HCT116 (cell line): ENCODE results near the gene AGBL1. TPM values are rescaled to one million over a fixed set of nuclear protein-coding genes. Genes with fewer than 3 reads are reported as not detected.

Experiments used
- ATAC-seq: fragments of 200-7000 bp; cut with Tn5 transposase; 2 replicates; pipeline ENCODE4 v1.9.1; 2020; ENCODE audit warnings: mild to moderate bottlenecking, moderate library complexity
- BruUV-seq: library from RNA; stranded (reverse); fragments of 400-500 nt; replicated peaks from 2 replicates; lab custom pipeline; 2021; lab: Mats Ljungman, UMichigan
- CTCF ChIA-PET: fragments of 300-600 bp; sonication (Branson Sonifier 250); formaldehyde crosslinking; loops from one replicate; lab custom pipeline; 2021; ENCODE audit warnings: antibody characterized with exemption; lab: Charles Lee
- POLR2A ChIA-PET: fragments of 300-600, 350-600 bp; sonication (Branson Sonifier 250); formaldehyde crosslinking; loops from one replicate; lab custom pipeline; 2021; ENCODE audit warnings: antibody characterized with exemption; lab: Charles Lee
- RAD21 ChIA-PET, 2 experiments: fragments of 300-600 bp; sonication (Branson Sonifier 250); formaldehyde crosslinking; loops; one replicate each; lab custom pipeline; 2023; ENCODE audit warnings: low total read pairs in 2 of 2; ENCODE audit not compliant: uncharacterized antibody in 2 of 2, unreplicated experiment in 2 of 2, low non-redundant PET in 1 of 2; lab: Charles Lee
- DNase-seq: peaks from one replicate; pipeline ENCODE4 v3.0.0-alpha.2; 2010; ENCODE audit warnings: low read depth, low spot score
- H2AFZ ChIP-seq: fragments of 200-600 bp; shearing (Covaris generic), sonication (generic); 2 replicates; pipeline ENCODE4 v1.6.1; 2017; ENCODE audit warnings: low read depth, mixed run types, mixed read lengths, antibody characterized with exemption, low read length; ENCODE audit not compliant: poor library complexity, severe bottlenecking
- H3K27ac ChIP-seq: 2 replicates; pipeline ENCODE4 v1.5.1; 2012; ENCODE audit warnings: low read depth, low read length
- H3K27me3 ChIP-seq: fragments of 200-600 bp; sonication (generic); 2 replicates; pipeline ENCODE4 v1.6.1; 2016; ENCODE audit warnings: mixed run types, low read length, mixed read lengths; ENCODE audit not compliant: insufficient read depth
- H3K36me3 ChIP-seq, 2 experiments: fragments of 200-500 bp in 1 of 2; fragments of 200-600 bp in 1 of 2; sonication (Bioruptor generic) in 1 of 2; sonication (generic) in 1 of 2; 2 replicates each; pipeline versions ENCODE4 v1.5.1 to v1.6.1; 2014 to 2016; ENCODE audit warnings: low read length in 2 of 2, inconsistent platforms in 1 of 2, mixed read lengths in 1 of 2, mixed run types in 1 of 2; ENCODE audit not compliant: insufficient read depth in 2 of 2, control insufficient read depth in 1 of 2
- H3K4me1 ChIP-seq, 2 experiments: fragments of 200-600 bp in 1 of 2; sonication (generic) in 1 of 2; 2 replicates each; pipeline versions ENCODE4 v1.5.1 to v1.6.1; 2012 to 2017; ENCODE audit warnings: low read length in 2 of 2, inconsistent platforms in 1 of 2, mild to moderate bottlenecking in 1 of 2, mixed read lengths in 1 of 2, mixed run types in 1 of 2, moderate library complexity in 1 of 2; ENCODE audit not compliant: insufficient read depth in 2 of 2, control insufficient read depth in 1 of 2
- H3K4me2 ChIP-seq: fragments of 200-600 bp; sonication (generic); 2 replicates; pipeline ENCODE4 v1.6.1; 2017; ENCODE audit warnings: mixed run types, low read length, mixed read lengths
- H3K4me3 ChIP-seq, 2 experiments: fragments of 200-600 bp in 1 of 2; sonication (generic) in 1 of 2; replicated peaks in 1 of 2; 2 replicates each; pipeline ENCODE4 v1.5.1; 2011 to 2016; ENCODE audit warnings: low read length in 2 of 2, control low read depth in 1 of 2, low read depth in 1 of 2, mild to moderate bottlenecking in 1 of 2, mixed read lengths in 1 of 2, mixed run types in 1 of 2
- H3K79me2 ChIP-seq: fragments of 200-600 bp; sonication (generic); 2 replicates; pipeline ENCODE4 v1.6.1; 2017; ENCODE audit warnings: mild to moderate bottlenecking, mixed run types, low read length, moderate library complexity, mixed read lengths; ENCODE audit not compliant: insufficient read depth
- H3K9ac ChIP-seq: fragments of 200-600 bp; sonication (generic); 2 replicates; pipeline ENCODE4 v1.6.1; 2016; ENCODE audit warnings: low read length, mixed read lengths
- H3K9me2 ChIP-seq: fragments of 200-600 bp; sonication (generic), shearing (Covaris generic); 2 replicates; pipeline ENCODE4 v1.6.1; 2017; ENCODE audit warnings: mixed run types, mild to moderate bottlenecking, moderate library complexity; ENCODE audit not compliant: insufficient read depth
- H3K9me3 ChIP-seq, 2 experiments: fragments of 200-500 bp in 1 of 2; fragments of 200-600 bp in 1 of 2; sonication (Bioruptor generic) in 1 of 2; sonication (generic) in 1 of 2; 2 replicates each; pipeline ENCODE4 v1.6.1; 2014 to 2017; ENCODE audit warnings: low read length in 2 of 2, mixed read lengths in 2 of 2, inconsistent platforms in 1 of 2, low read depth in 1 of 2, mild to moderate bottlenecking in 1 of 2, mixed run types in 1 of 2, moderate library complexity in 1 of 2; ENCODE audit not compliant: control insufficient read depth in 1 of 2, insufficient read depth in 1 of 2
- H4K20me1 ChIP-seq: fragments of 200-600 bp; sonication (generic), shearing (Covaris generic); 2 replicates; pipeline ENCODE4 v1.6.1; 2017; ENCODE audit warnings: mixed run types, mild to moderate bottlenecking, moderate library complexity; ENCODE audit not compliant: insufficient read depth
- CBX3 ChIP-seq: IDR thresholded peaks from 2 replicates; pipeline ENCODE4 v1.6.1; 2012; ENCODE audit warnings: low read depth
- CEBPB ChIP-seq: IDR thresholded peaks from 2 replicates; pipeline ENCODE4 v1.6.1; 2012; ENCODE audit warnings: low read depth
- EGR1 ChIP-seq: IDR thresholded peaks from 2 replicates; pipeline ENCODE4 v1.6.1; 2012; ENCODE audit warnings: low read depth
- ELF1 ChIP-seq: IDR thresholded peaks from 2 replicates; pipeline ENCODE4 v1.6.1; 2012; ENCODE audit warnings: low read depth, borderline replicate concordance
- EZH2 ChIP-seq: fragments of 200-600 bp; sonication (generic); IDR thresholded peaks from 2 replicates; pipeline ENCODE4 v1.6.1; 2017; ENCODE audit warnings: antibody characterized with exemption, mixed run types
- FOSL1 ChIP-seq: IDR thresholded peaks from 2 replicates; pipeline ENCODE4 v1.6.1; 2012; ENCODE audit warnings: low read depth
- JUND ChIP-seq: IDR thresholded peaks from 2 replicates; pipeline ENCODE4 v1.6.1; 2012
- POLR2A ChIP-seq: IDR thresholded peaks from 2 replicates; pipeline ENCODE4 v1.7.0; 2011; ENCODE audit warnings: borderline replicate concordance; ENCODE audit not compliant: insufficient read depth, insufficient read length; ENCODE audit errors: extremely low read depth
- POLR2AphosphoS5 ChIP-seq: IDR thresholded peaks from 2 replicates; pipeline ENCODE4 v1.6.1; 2011; ENCODE audit warnings: mild to moderate bottlenecking, low read depth, low read length, moderate library complexity
- RAD21 ChIP-seq: IDR thresholded peaks from 2 replicates; pipeline ENCODE4 v1.6.1; 2012; ENCODE audit warnings: low read depth, mild to moderate bottlenecking
- SIN3A ChIP-seq: IDR thresholded peaks from 2 replicates; pipeline ENCODE4 v1.6.1; 2012; ENCODE audit warnings: low read depth
- SRF ChIP-seq: IDR thresholded peaks from 2 replicates; pipeline ENCODE4 v1.6.1; 2012; ENCODE audit warnings: low read depth
- YY1 ChIP-seq: IDR thresholded peaks from 2 replicates; pipeline ENCODE4 v1.6.1; 2011; ENCODE audit warnings: low read length, low read depth, moderate library complexity, mild to moderate bottlenecking; ENCODE audit not compliant: insufficient replicate concordance; ENCODE audit errors: extremely low read depth
- ZFX ChIP-seq: fragments of 450-650 bp; IDR thresholded peaks from 2 replicates; pipeline ENCODE4 v1.6.1; 2017
- ZNF274 ChIP-seq: fragments of 200-500 bp; sonication (Bioruptor generic); IDR thresholded peaks from 2 replicates; pipeline ENCODE4 v1.6.1; 2014; ENCODE audit warnings: mild to moderate bottlenecking, low read depth, low read length, inconsistent platforms
- intact Hi-C: fragments of 100-400 bp; cut with micrococcal nuclease; formaldehyde crosslinking; loops from 2 replicates; pipeline ENCODE4 v1.10.0; 2022
- total RNA-seq: library from RNA; stranded (reverse); gene quantifications from one replicate; pipeline ENCODE4 v1.2.1, GENCODE V29; 2021; ENCODE audit not compliant: unreplicated experiment
- TF ChIP-seq, protein P1 (sequence below): IDR thresholded peaks from 2 replicates; pipeline ENCODE4 v1.6.1; 2012; ENCODE audit warnings: low read depth
- TF ChIP-seq, protein P2 (sequence below): IDR thresholded peaks from 2 replicates; pipeline ENCODE4 v1.6.1; 2011; ENCODE audit warnings: mild to moderate bottlenecking, low read length, moderate library complexity; ENCODE audit not compliant: insufficient replicate concordance; ENCODE audit errors: extremely low read depth
- TF ChIP-seq, protein P3 (sequence below), 3 experiments: fragments of 200-600 bp in 1 of 3; sonication (generic) in 1 of 3; IDR thresholded peaks in 2 of 3; conservative IDR thresholded peaks in 1 of 3; 2 replicates each; pipeline ENCODE4 v1.5.1; 2012 to 2017; ENCODE audit warnings: low read depth in 2 of 3, low read length in 2 of 3, antibody characterized with exemption in 1 of 3, borderline replicate concordance in 1 of 3, control low read depth in 1 of 3, mild to moderate bottlenecking in 1 of 3, mixed read lengths in 1 of 3, mixed run types in 1 of 3, moderate library complexity in 1 of 3; ENCODE audit not compliant: insufficient read depth in 1 of 3
- TF ChIP-seq, protein P4 (sequence below): IDR thresholded peaks from 2 replicates; pipeline ENCODE4 v1.6.1; 2012

AGBL1 gene
- total RNA-seq, 1 experiment from 2014 or later, result not detected

DNA sequence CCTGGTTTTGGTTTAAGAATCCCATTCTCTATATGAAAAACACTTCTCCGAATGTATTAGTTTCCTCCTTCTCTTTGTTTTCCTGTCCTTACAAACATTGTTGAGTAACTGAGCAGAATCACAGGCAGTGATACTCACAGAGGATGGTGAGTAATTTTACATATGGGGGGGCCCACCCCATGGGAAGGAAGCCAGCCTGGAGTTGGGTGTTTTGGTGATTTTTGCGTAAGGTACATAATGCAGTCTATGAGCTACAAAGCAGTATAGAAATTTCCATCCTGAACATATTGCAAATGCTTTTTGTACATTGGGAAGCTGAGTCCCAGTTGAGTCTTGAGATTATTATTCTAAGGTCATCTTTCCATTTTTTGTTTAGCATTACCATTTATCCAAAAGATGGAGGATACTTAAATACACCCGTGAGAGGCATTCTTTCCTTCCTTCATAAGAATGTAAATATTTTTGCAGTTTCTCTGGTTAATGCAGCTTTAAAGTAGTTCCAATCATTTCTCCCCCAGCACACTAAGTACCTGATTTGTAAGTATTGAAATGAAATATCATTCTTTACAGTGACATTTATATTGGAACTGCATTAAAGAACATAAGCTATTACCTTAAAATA is 476.8 kb downstream of the AGBL1 start:
- no peaks in the 10 kb centered on the region for H3K4me1 ChIP-seq
- no peaks in the 10 kb centered on the region for H3K9me2 ChIP-seq
- peaks cover 8 to 18% of the 10 kb centered on the region in 2 experiments; a peak in 2 of 4 replicates for H3K9me3 ChIP-seq
- no peak for ATAC-seq
- RAD21 ChIA-PET, result no interaction called here
- POLR2A ChIA-PET, result no interaction called here
- no peak overlapping the region for H3K4me3 ChIP-seq
- CTCF ChIA-PET, result no interaction called here
- H3K36me3 ChIP-seq, result no peaks in the 10 kb centered on the region
- no peaks in the 10 kb centered on the region for H3K79me2 ChIP-seq
- no peaks in the 10 kb centered on the region for H4K20me1 ChIP-seq
- no peak overlapping the region for H3K27ac ChIP-seq
- no peaks in the 10 kb centered on the region for H3K27me3 ChIP-seq
- H3K9ac ChIP-seq, result no peak overlapping the region
- no peak overlapping the region for H2AFZ ChIP-seq
- TF ChIP-seq, protein P1, sequence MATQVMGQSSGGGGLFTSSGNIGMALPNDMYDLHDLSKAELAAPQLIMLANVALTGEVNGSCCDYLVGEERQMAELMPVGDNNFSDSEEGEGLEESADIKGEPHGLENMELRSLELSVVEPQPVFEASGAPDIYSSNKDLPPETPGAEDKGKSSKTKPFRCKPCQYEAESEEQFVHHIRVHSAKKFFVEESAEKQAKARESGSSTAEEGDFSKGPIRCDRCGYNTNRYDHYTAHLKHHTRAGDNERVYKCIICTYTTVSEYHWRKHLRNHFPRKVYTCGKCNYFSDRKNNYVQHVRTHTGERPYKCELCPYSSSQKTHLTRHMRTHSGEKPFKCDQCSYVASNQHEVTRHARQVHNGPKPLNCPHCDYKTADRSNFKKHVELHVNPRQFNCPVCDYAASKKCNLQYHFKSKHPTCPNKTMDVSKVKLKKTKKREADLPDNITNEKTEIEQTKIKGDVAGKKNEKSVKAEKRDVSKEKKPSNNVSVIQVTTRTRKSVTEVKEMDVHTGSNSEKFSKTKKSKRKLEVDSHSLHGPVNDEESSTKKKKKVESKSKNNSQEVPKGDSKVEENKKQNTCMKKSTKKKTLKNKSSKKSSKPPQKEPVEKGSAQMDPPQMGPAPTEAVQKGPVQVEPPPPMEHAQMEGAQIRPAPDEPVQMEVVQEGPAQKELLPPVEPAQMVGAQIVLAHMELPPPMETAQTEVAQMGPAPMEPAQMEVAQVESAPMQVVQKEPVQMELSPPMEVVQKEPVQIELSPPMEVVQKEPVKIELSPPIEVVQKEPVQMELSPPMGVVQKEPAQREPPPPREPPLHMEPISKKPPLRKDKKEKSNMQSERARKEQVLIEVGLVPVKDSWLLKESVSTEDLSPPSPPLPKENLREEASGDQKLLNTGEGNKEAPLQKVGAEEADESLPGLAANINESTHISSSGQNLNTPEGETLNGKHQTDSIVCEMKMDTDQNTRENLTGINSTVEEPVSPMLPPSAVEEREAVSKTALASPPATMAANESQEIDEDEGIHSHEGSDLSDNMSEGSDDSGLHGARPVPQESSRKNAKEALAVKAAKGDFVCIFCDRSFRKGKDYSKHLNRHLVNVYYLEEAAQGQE, result no peak
- TF ChIP-seq CBX3, result no peak
- TF ChIP-seq FOSL1, result no peak
- TF ChIP-seq YY1, result no peak
- TF ChIP-seq, protein P2, sequence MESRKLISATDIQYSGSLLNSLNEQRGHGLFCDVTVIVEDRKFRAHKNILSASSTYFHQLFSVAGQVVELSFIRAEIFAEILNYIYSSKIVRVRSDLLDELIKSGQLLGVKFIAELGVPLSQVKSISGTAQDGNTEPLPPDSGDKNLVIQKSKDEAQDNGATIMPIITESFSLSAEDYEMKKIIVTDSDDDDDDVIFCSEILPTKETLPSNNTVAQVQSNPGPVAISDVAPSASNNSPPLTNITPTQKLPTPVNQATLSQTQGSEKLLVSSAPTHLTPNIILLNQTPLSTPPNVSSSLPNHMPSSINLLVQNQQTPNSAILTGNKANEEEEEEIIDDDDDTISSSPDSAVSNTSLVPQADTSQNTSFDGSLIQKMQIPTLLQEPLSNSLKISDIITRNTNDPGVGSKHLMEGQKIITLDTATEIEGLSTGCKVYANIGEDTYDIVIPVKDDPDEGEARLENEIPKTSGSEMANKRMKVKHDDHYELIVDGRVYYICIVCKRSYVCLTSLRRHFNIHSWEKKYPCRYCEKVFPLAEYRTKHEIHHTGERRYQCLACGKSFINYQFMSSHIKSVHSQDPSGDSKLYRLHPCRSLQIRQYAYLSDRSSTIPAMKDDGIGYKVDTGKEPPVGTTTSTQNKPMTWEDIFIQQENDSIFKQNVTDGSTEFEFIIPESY, result no peak
- TF ChIP-seq RAD21, result no peak
- no peak for TF ChIP-seq JUND
- no peak for TF ChIP-seq SIN3A
- no peak for TF ChIP-seq ELF1
- TF ChIP-seq POLR2A, result no peak
- TF ChIP-seq, protein P3, sequence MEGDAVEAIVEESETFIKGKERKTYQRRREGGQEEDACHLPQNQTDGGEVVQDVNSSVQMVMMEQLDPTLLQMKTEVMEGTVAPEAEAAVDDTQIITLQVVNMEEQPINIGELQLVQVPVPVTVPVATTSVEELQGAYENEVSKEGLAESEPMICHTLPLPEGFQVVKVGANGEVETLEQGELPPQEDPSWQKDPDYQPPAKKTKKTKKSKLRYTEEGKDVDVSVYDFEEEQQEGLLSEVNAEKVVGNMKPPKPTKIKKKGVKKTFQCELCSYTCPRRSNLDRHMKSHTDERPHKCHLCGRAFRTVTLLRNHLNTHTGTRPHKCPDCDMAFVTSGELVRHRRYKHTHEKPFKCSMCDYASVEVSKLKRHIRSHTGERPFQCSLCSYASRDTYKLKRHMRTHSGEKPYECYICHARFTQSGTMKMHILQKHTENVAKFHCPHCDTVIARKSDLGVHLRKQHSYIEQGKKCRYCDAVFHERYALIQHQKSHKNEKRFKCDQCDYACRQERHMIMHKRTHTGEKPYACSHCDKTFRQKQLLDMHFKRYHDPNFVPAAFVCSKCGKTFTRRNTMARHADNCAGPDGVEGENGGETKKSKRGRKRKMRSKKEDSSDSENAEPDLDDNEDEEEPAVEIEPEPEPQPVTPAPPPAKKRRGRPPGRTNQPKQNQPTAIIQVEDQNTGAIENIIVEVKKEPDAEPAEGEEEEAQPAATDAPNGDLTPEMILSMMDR (IDR thresholded peaks at IDR 0.05 in 2 of 3, conservative IDR thresholded peaks at IDR 0.05 in 1 of 3; ENCODE audit: borderline replicate concordance in 1 of 3, insufficient read depth in 1 of 3, low read depth in 2 of 3, low read length in 2 of 3), result no peak
- no peak for TF ChIP-seq SRF
- TF ChIP-seq, protein P4, sequence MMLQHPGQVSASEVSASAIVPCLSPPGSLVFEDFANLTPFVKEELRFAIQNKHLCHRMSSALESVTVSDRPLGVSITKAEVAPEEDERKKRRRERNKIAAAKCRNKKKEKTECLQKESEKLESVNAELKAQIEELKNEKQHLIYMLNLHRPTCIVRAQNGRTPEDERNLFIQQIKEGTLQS, result no peak
- no peak for TF ChIP-seq POLR2AphosphoS5
- TF ChIP-seq ZFX, result no peak
- no peak for TF ChIP-seq CEBPB
- TF ChIP-seq EZH2, result no peak
- TF ChIP-seq EGR1, result no peak
- no peak for TF ChIP-seq ZNF274
- H3K4me2 ChIP-seq, result no peak overlapping the region
- no peak for DNase-seq
- BruUV-seq, result no TSS peak
- intact Hi-C loops, result no loop called here
